H1 (cell line): Measurements from ENCODE around the gene ITGB7. TPM values are rescaled to one million over a fixed set of nuclear protein-coding genes. Genes with fewer than 3 reads are reported as not detected.

Experiments used
- USF2 ChIP-seq: IDR thresholded peaks from 2 replicates; pipeline ENCODE4 v1.6.1; 2011; ENCODE audit warnings: low read length, improper control_type of control experiment
- polyA plus RNA-seq, 7 experiments: library from polyadenylated mRNA; depleted of rRNA in 3 of 7; stranded (reverse) in 5 of 7; unstranded in 2 of 7; fragments of >200 nt in 5 of 7; fragments of 200-250 nt in 2 of 7; gene quantifications; 1 replicate in 5 of 7; 2 replicates in 1 of 7; 4 replicates in 1 of 7; pipeline versions ENCODE4 v1.2.1 to v1.2.3, GENCODE V29; 2011 to 2013; ENCODE audit warnings: missing spikeins in 2 of 7, mixed read lengths in 2 of 7
- total RNA-seq: library from RNA; stranded (reverse); fragmentation: NEBNext Ultra II Directional; extraction: Animal tissue kit (Norgen Biotek cat#: 25700); gene quantifications from 2 replicates; pipeline ENCODE4 v1.2.1, GENCODE V29; 2021

ITGB7 gene
- total and polyA plus RNA-seq, 2 of the 8 experiments (the other 6 are each of a cell fraction or from before 2014, with no cell fraction given), result 0.35 to 0.54 TPM

DNA sequence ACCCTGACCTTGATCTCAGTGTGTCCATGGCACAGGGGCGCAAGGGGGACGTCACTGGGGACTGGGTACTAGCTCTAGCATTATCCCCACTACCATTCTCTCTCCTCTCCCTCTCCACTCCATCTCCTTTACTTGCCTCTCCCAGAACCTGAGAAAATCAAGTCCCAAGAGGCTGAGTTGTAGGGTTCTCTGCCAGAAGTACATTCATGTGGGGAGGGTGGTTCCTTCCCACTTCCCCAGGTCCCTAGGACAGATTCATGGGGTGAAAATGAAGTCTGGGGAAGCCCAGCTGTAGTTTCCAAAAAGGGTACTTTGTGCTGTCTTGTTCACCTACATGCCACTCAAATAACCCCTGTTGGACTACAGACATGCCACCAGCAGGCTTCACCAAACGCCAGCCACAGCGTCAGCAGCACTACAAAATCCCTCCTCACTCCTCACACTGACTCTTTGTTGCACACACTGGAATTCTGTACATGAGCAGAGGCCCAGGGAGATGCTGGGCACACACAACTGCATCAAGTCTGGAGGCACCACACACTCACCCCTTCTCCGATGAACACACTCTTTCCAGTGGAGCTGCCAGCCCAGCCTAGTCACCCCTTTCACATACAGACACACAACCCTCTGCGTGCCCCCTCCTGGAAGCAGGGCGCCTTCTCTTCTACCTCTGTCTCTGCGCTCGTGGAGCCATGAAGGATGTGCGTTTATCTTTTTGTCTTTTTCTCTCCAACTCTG lies 18.0 kb upstream of the ITGB7 start (continued):
- no peak for TF ChIP-seq USF2
